Subcutaneous adipose tissue (tissue), 4 donors: Measurements from ENCODE around the gene TPST2. TPM values are rescaled to one million over a fixed set of nuclear protein-coding genes. Genes with fewer than 3 reads are reported as not detected.

Experiments used
- total RNA-seq, 4 donors: library from RNA; depleted of rRNA; stranded (reverse); fragments of >200 nt; gene quantifications; one replicate each; pipeline ENCODE4 v1.1.0, GENCODE V29; 2016
- TF ChIP-seq, protein P1 (sequence below): fragments of 450-650 bp; IDR thresholded peaks from one replicate; pipeline ENCODE4 v1.5.1; 2016; ENCODE audit warnings: low read depth, mild to moderate bottlenecking, control low read depth, antibody characterized with exemption, moderate library complexity

Gene TPST2
- total RNA-seq, 4 donors from 2014 or later: 39.1 to 74.6 (median 48.3) TPM

DNA sequence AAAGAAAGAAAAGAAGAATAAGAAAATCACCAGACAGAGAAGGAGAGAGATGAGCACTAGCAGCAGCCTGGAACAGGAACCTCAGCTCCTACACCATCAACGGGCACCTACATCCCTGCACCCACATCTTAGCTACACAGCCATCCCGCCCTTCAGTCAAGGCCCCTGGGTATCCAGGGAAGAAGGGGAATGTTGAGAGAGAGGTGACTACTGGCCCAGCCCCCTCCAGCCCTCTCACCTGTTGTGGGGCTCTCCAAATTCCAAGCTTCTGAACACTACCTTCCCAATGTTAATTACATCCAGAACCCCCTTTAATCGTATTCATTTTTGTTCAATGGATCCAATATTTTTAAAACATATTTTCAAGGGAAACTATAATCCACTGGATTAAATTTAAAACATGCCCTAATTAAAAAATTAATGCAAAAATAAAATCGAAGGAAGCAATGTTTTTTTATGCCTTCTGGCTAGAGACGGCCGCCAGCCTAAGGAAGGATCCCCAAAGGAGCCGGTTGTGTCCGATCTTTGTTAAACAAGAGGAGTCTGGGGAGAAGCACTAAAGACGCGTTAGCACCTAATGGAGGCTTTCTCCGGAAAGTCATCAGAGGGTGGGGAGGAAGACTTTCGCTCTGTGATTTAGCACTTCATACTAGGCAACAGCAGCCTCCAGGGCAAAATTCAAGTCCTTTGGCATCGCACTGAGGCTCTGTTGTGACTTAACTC lies 9.5 kb downstream of the TPST2 start:
- TF ChIP-seq, protein P1, sequence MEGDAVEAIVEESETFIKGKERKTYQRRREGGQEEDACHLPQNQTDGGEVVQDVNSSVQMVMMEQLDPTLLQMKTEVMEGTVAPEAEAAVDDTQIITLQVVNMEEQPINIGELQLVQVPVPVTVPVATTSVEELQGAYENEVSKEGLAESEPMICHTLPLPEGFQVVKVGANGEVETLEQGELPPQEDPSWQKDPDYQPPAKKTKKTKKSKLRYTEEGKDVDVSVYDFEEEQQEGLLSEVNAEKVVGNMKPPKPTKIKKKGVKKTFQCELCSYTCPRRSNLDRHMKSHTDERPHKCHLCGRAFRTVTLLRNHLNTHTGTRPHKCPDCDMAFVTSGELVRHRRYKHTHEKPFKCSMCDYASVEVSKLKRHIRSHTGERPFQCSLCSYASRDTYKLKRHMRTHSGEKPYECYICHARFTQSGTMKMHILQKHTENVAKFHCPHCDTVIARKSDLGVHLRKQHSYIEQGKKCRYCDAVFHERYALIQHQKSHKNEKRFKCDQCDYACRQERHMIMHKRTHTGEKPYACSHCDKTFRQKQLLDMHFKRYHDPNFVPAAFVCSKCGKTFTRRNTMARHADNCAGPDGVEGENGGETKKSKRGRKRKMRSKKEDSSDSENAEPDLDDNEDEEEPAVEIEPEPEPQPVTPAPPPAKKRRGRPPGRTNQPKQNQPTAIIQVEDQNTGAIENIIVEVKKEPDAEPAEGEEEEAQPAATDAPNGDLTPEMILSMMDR: no peak

DNA sequence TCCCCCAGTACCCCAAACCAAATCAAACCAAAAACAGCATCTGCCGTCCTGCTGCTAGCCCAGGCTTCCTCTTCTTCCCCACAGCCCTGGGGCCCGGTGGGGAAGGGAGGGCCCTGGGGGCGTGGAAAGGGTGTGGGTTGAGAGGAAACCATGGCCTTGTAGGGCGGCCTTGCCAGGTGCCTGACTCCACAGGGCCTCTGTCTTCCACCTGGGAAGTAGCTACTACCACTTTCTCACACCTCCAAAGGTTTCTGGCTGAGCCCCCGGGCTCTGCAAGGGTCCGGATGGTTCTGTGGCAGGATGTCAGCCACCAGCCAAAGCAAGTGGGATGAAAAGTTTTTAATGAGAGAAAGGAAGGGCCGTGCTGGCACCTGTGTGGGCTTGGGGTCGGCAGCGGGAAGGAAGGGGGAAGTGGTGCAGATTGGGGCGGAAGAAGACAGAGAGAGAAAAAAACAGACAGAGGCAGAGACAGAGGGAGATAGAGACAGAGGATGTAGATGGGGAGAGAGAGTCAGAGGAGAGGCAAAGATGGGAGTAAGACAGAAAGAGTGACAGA lies 10.5 kb downstream of the TPST2 start:
- TF ChIP-seq, protein P1: no peak

GRCh38 chr22:26577081-26577480 lies 12.9 kb downstream of the TPST2 start:
- TF ChIP-seq, protein P1: no peak

DNA sequence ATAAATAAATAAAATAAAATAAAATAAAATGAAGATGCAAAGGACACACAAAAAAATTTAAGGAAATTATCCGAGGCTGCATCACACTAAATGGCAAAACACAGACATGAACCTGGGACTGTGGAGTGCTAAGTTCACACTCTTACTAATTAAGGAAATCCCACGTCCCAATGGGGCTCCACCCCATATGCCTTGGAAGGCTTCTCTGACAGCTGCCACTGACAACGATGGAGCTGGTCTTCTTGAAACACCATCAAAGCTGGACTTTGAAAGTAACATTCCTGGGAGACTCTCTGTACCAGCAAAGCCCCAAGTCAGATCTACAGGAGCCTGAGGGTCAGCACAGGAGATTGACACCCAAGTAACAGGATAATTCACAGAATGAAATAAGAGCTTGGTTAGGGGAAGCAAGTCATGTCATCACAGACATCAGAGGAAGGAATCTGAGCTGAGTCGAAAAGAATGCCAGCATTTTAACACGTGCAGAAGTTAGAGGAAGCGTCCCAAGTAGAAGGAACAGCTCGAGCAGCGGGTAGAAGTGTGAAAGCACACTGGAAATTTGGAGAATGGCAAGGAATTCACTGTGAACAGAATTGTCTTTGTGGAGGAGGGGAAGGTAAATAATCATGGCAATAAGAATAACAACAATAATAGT lies 13.8 kb downstream of the TPST2 start:
- TF ChIP-seq, protein P1: no peak

- TF ChIP-seq, protein P1: no peak
Observed at GRCh38 chr22:26574001-26574723, 15.8 kb downstream of the TPST2 start.

DNA sequence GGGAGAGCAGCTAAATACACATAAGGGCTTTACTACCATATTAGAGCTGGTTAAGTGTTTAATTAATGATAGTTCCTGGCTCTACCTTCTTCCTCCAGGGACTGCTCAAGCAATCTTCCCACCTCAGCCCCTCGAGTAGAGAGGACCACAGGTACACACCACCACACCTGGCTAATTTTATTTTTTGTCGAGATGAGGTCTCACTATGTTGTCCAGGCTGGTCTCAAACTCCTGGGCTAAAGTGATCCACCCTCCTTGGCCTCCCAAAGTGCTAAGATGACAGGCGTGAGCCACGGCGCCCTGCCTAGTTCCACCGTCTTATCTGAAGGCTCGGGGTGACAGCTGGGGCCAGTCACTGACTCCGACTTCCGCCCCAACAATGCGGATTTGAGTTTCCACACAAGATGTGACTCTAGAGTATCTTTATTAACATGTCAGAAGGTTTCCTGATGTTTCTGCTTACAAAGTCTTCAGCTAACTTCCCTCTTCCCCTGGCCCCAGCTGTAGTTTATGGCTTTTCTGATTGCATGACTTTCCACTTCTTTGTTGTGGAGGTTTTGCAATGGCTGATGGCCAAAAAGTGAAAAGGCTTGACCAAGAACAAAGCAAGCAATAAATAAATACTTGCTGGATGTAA lies 16.8 kb downstream of the TPST2 start:
- TF ChIP-seq, protein P1: no peak
